MV-4-11 (cell line): ENCODE results near the gene S100P.
"Not testable (repeated sequence)": the region's sequence is repeated elsewhere in the genome, so short reads cannot be mapped to it uniquely, and the experiment has no call there.

Source experiments
- DNase-seq: peaks from one replicate; lab custom pipeline; 2025; lab: John Stamatoyannopoulos, UW

S100P gene

GRCh38 chr4:6724421-6725111 is 30.9 kb downstream of the S100P start:
- no peak for DNase-seq

DNA sequence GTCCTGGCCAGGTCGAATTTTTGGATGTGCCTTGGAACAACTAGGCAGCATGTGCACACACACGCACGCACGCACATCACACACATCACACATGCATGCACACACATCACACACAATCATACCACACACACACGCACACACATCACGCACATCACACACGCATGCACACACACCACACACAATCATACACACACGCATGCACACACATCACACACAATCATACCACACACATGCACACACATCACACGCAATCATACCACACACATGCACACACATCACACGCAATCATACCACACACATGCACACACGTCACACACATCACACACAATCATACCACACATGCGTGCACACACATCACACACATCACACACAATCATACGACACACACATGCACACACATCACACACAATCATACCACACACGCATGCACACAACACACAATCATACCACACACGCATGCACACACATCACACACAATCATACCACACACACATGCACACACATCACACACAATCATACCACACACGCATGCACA is 31.8 kb downstream of the S100P start:
- DNase-seq, result not testable (repeated sequence)

GRCh38 chr4:6727081-6727942 is 33.6 kb downstream of the S100P start:
- no peak for DNase-seq

- DNase-seq, result no peak
Measured at GRCh38 chr4:6727943-6728250, 34.2 kb downstream of the S100P start.

GRCh38 chr4:6728320-6729029 is 34.8 kb downstream of the S100P start:
- DNase-seq, result no peak

- no peak for DNase-seq
Measured at GRCh38 chr4:6730603-6731317, 37.1 kb downstream of the S100P start.

DNA sequence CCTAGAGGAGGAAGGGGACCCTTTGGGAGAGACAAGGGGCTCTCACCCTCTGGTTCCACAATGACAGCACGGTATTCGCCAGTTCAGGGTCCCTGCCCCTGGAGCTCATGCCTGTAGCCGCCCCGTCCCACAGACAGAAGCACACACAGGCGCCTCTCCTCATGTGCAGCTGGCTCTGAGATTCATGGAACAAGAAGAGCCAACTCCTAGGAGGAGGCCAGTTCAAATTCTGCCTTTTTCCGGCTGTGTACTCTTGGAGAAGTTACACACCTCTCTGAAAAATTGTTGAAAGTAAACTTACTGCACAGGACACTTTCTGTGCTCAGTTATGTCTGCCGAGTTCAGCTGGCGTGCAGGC is 37.6 kb downstream of the S100P start:
- no peak for DNase-seq

DNA sequence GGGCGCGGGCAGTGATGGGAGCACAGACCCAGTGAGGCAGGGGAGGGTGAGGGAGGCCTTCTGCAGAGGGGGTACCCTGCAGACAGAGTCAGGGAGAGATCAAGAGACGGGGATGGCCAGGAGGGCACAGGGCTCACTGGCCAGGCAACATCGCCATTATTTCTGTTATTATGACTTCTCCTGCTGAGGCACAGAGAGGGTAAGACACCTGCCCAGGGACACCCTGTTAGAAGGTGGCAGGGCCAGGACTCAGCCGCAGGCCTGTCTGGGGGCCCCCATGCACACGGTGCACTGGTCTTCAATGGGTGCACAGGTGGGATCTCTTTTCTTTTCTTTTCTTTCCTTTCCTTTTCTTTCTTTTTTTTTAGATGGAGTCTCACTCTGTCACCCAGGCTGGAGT is 38.1 kb downstream of the S100P start:
- DNase-seq, result no peak

GRCh38 chr4:6732441-6733357 is 39.0 kb downstream of the S100P start:
- peak; percentile 41 for DNase-seq

DNA sequence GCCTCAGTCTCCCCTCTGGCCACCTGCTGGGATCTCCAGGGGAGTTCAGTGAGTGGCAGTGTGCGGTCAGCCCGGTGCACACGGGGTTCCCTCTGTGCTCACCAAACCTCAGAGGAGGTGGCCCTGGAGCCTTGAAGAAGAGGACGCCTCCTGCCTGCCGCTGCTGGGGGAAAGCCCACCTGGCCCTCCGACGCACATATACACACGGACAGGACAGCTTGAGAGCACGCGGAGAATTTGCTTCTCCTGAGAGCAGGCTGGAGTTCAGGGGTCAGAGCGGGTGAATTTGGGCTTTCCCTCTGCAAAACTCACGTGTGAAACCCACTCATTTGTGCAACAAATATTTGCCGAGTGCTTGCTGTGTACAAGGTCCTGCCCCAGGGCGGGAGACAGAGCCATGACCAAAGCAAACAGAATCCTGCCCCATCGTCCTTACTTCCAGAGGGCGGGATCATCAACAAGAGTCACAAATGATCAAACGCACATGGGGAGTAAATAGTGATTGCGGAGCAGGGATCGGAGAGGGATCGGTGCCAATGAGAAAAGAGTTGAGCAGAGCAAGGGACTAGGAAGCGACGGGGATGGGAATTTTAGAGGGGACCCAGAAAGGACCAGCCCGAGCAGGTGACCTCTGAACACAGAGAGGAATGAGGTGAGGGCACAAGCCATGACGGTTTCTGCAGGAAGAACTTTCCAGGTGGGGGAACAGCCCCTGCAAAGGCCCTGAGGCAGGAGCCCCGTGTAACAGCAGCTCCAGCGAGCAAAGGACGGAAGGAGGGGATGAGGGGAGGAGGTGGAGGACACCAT is 39.9 kb downstream of the S100P start:
- DNase-seq, result no peak

- DNase-seq, result no peak
Measured at GRCh38 chr4:6734165-6734786, 40.6 kb downstream of the S100P start.

GRCh38 chr4:6739920-6740319 is 46.2 kb downstream of the S100P start:
- no peak for DNase-seq

- no peak for DNase-seq
Measured at GRCh38 chr4:6740347-6740746, 46.7 kb downstream of the S100P start.

GRCh38 chr4:6742507-6742906 is 48.8 kb downstream of the S100P start:
- DNase-seq, result no peak

DNA sequence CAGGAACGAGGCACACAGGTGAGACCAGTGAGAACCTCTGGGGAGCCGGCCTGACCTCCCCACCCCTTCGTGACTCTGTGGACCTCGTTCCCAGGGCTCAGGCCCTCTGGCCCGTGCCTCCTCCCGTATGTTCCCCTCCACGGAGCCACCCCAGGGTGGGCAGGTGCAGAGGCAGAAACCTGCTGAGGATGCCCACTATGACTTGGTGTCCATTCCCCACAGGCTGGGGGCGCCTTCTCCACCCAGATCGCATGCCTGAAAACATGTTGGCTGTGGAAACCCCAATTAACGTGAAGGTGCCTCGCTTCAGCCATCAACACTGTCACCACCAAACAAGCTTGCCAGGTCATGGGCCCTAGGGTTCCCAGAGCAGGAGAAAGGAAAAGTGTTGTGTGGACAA is 49.3 kb downstream of the S100P start:
- DNase-seq, result no peak
